Cerebellar nuclear complex (tissue), 1 donor: ENCODE results near the gene CILP2.

Experiments
- DNase-seq, 2 experiments: peaks; one replicate each; lab custom pipeline; 2025; lab: John Stamatoyannopoulos, UW

The CILP2 gene

GRCh38 chr19:19567391-19567790 is 29.3 kb downstream of the CILP2 start:
- no peak for DNase-seq

DNA sequence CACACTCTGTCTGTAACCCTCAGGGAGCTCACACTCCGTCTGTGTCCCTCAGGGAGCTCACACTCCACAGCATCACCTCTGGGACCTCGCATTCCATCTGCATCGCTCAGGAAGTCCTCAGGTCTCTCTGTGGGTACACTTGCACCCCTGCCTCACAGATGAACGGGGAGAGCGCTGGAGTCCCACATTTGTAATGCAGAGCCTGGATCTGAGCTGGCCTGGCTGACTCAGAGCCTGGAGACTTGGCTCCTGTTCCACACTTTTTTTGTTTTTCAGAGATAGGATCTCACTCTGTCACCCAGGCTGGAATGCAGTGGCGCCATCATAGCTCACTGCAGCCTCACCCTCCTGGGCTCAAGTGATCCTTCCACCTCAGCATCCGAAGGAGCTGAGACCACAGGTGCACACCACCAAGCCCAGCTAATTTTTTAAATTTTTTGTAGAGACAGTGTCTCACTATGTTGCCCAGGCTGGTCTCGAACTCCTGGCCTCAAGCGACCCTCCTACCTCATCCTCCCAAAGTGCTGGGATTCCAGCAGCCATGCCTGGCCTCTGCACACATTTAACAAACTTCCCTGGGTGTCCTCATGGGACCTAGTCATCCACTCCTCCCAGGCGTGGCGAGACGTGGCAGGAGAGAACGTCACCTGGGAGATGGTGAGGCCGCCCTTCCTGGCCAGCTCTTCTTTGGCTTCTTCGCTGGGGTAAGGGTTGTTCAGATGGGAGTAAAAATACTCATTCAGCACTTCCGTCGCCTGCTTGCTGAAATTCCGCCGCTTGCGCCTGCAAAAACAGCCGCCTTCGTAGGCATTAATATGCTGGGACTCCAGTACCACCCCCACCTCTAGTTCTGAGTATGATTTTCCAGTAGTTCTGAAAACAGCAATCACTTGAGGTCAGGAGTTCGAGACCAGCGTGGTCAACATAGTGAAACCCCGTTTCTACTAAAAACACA is 31.0 kb downstream of the CILP2 start:
- no peak for DNase-seq

DNA sequence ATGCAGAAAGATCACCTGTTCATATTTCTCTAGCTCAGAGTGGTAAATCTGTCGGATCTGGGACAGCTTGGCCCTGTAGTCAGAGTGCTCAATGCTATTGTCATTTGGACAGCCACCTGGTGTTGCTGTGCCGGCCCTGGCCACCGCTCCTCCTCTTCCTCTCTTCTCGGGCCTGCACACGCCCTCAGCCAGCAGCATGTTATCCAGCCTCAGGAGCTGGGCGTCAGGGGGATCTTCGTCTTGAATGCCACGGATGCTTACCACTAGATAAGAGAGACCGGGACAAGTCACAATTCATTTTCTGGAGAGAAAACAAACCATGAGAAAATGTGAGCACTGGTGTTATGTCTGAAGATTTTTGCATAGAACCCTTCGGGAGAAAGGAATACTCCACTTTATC is 32.5 kb downstream of the CILP2 start:
- no peak for DNase-seq

DNA sequence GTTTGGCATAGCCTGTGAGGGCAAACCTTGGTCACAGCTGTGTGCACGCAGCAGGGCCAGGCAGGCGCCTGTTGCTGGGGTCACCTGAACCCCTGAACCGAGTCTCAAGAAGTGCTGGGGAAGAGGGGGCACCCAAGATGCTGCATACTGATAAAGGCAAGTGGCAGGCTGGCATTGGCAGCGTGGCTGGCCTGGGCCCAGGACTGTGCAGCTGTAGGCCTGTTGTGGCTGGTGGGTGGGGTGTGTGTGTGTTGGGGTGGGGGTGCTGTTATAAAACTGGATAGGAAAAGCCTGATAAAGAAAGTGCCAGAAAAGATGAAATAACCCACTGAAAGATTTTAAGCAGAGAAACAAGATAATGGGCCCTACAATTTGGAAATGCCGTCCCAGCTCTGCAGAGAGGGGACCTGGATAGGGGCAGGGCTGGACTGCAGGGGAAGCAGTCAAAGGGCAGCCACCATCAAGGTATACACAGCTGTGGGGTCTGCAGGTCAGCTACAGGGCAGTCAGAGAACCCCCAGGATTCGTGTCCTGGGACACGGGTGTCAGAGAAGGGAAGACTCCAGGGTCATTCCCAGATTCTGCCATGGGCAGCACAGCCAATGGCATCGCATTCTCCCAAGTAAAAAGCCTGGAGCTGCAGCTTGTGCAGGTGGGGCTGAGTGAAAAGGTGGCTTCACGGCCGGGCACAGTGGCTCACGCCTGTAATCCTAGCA is 33.2 kb downstream of the CILP2 start:
- no peak for DNase-seq

DNA sequence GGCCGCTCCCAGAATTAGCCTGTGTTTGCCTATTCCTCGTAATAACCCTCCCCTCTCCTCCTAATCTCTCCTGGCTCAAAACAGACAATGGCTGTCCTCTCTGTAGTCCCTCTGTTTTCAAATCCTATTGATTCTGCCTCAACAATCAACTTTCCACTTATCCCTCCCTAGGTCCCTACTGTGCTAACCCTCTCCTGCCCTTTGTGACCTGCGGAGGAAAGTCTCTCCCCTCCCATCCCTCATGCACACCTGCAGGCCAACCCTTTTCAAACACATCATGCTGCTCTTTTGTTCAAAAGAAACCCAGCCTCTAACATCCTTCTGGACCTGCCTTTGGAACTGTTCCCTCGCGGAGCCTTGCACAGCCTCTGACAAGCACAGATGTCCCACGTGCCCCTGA is 37.3 kb downstream of the CILP2 start:
- no peak for DNase-seq

- DNase-seq: no peak
Observed at GRCh38 chr19:19578252-19578651, 40.2 kb downstream of the CILP2 start.

DNA sequence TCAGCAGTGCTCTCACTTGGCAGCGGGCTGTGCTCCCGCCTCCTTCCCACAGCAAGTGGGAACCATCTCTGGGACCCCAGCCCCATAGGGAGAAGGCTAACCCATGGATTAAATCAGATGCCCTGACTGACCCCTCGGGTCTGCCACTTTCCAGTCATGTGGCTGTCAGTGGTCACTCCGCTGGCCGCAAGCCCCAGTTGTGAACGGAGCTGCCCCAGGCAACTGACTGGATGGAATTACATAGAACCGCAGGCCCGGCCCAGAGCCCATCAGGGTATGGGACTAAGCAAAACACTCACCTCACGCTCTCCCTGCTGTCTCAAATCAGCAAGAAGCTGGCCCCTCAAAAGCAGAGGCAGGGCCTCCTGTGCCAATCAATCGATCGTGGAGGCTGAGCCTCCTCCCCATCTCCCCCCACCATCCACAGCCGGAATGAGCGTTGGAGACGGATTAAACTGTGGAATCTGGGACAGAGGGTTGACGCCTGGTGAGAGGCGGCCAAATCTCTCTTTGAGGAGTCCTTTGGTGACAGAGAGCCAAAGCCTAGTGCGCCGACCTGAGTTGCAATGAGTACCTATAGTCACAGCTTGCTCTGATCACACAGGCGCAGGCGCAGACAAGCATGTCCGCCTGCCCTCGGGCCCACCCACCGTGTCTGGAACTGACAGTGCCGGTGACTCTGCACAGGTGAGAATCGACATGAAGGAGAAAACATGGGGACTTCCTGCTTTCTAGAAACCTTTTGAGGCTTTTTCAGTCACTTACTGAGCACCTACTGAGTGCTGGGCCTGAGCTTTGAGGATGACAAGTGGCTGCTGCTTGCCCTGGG is 41.7 kb downstream of the CILP2 start:
- no peak for DNase-seq

GRCh38 chr19:19580418-19580817 is 42.4 kb downstream of the CILP2 start:
- DNase-seq: no peak

DNA sequence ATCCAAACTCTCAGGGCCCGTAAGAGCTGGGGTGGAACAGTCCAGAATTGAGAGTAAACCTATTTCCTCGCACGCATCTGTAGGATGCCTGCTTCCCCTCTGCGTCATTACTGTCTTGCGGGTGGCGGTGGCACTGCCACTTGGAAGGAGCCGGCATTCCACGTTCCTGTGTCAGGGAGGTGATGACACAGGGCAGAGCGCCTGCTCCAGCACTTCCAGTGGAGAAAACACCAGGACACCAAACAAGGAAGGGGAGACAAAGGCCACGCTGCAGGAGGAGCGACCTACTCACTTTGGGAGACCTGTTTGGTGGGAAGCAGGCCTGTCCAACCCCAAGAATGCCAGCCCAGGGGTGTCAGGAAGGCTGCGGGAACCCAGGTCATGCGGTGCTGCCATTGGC is 43.3 kb downstream of the CILP2 start:
- DNase-seq: no peak

GRCh38 chr19:19582471-19582870 is 44.4 kb downstream of the CILP2 start:
- DNase-seq: no peak

DNA sequence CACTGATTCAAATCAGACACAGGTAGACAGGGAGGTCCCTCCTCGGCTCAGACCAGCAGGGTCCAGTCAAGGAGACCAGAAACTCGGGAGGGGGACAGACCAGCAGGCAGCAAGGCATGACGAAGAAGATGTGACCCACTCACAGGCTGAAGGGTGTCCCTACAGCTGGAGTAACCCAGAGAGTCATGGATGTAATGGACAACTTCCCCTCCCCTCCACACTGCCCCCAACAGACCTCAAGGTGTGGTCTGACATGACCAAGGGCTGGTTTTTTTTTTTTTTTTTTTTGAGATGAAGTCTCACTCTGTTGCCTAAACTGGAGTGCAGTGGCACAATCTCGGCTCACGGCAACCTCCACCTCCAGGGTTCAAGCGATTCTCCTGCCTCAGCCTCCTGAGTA is 46.3 kb downstream of the CILP2 start:
- no peak for DNase-seq

GRCh38 chr19:19587771-19588170 is 49.7 kb downstream of the CILP2 start:
- no peak for DNase-seq

DNA sequence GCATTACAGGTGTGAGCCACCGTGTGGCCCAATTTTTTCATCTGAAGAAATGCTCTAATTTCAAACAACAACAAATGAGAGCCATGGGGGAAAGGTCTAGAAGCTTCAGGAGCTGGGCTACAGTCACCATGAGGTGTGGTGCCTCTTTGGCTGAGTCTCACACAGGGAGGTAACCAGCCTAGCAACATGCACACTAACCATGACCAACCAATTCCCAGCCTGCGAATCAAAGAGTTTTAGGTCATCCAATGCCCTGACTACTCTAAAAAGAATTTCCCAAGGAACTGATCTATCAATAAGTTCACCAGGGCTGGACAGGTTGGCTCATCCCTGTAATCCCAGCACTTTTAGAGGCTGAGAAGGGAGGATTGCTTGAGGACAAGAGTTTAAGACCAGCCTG is 50.5 kb downstream of the CILP2 start:
- no peak for DNase-seq

DNA sequence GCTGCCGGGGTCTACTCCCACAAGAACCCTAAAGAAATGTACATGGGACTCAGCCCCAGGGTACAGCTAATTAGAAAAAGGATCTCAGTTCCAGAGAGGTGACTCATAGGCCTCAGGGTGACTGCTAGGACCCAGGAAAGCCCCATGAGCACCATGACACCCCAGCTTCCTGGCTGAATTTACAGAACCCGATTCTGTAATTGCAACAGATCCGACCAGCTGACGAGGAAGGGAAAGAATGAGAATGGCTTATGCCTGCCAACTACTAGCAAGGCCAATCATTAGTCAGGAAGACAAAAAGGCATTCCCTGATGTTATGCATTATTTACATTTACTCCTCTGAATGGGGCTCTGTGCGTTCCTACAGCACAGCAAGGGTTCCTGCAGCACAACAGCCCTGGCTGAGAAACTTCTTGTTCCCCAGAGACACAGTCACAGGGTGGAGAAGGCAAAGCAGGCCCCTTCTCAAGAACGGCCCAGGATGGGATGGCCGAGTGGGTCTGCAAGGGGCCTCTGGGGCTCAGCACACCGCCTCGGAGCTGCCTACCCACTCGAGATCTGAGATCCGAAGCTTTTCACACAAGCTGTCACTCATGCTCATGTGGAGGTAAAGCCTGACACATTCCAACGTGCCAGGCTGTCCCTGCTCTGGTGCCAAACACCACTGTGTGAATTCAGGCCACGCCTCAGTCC is 53.2 kb downstream of the CILP2 start:
- DNase-seq: no peak

- DNase-seq: no peak
Observed at GRCh38 chr19:19592690-19593089, 54.6 kb downstream of the CILP2 start.

GRCh38 chr19:19594381-19594780 is 56.3 kb downstream of the CILP2 start:
- no peak for DNase-seq

DNA sequence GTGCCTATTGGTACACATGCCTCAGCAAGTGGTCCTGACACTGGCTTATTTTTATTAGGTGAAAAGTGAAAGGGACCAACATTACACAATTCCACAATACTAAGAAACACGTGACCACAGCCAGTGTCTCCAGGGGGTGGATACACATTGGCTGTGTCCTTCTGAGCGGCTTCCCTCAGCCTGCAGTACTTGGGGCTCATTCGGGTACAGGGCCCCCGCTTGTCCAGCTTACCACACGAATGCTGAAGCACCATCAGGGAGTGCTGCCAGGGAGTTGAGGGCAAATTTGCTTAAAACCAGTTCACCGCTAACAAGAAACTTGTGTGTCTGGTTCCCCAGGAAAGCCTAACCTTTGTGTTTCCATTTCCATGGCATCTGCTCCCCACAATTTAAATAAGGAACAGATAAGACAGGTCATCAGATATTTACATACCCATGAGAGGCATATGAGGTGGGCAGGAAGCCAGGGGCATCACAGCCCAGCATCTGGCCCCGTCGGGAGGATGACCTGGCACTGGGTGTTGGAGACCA is 57.2 kb downstream of the CILP2 start:
- DNase-seq: no peak
